Measurements from ENCODE around the gene CLIC3. TPM values are rescaled to one million over a fixed set of nuclear protein-coding genes. Genes with fewer than 3 reads are reported as not detected.

CLIC3 gene
- total RNA-seq, 1 donor from 2014 or later, result not detected

DNA sequence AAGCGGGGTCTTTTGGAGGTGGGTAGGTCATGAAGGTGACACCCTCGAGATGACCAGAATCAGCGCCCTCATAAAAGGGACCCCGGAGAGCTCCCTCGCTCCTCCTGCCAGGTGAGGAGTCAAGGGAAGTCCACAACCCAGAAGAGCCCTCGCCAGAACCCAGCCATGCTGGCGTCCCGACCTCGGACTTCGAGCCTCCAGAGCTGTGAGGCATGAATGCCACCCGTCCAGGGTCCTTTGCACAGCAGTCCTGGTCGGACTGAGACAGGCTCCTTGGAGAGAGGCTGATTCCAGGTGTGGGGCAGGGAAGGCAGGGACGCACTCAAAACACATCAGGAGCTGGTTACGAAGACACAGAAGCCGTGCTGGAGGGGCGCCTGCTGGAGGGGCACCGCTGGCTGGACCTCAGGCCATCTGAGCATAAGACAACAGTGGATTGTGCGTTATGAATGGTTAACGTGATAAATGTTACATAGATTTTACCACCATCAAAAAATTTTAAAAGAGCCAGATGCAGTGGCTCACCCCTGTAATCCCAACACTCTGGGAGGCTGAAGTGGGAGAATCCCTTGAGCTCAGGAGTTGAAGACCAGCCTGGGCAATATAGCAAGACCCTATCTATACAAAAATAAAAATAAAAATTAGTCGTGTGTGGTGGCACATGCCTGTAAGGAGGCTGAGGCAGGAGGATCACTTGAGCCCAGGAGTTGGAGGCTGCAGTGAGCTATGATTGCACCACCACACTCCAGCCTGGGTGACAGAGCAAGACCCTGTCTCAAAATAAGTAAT is 5.7 kb upstream of the CLIC3 start:
- peaks cover 4% of the 10 kb centered on the region for H3K9me3 Mint-ChIP-seq (ENCODE audit: low read depth)
- no peak for DNase-seq (ENCODE audit: low spot score, unreplicated experiment)
- H3K36me3 Mint-ChIP-seq (ENCODE audit: insufficient read depth), result no peaks in the 10 kb centered on the region
- H3K27me3 Mint-ChIP-seq, result no peaks in the 10 kb centered on the region
- no peaks in the 10 kb centered on the region for H3K4me1 Mint-ChIP-seq (ENCODE audit: low read depth)
- H3K4me3 Mint-ChIP-seq (ENCODE audit: low read depth), result no peak overlapping the region
- TF ChIP-seq CTCF (IDR thresholded peaks at IDR 0.05; ENCODE audit: unreplicated experiment), result no peak
- H3K27ac Mint-ChIP-seq, result no peak overlapping the region

- Mint-ChIP-seq H3K36me3 (ENCODE audit: insufficient read depth) (no peaks in the 10 kb centered on the region), H3K4me3 (ENCODE audit: low read depth) (no peak overlapping the region), H3K27ac (no peak overlapping the region), H3K4me1 (ENCODE audit: low read depth) (peaks cover 1% of the 10 kb centered on the region), H3K27me3 (no peaks in the 10 kb centered on the region), H3K9me3 (ENCODE audit: low read depth) (peaks cover 4% of the 10 kb centered on the region)
- no peak for TF ChIP-seq CTCF (IDR thresholded peaks at IDR 0.05; ENCODE audit: unreplicated experiment)
- DNase-seq (ENCODE audit: low spot score, unreplicated experiment), result no peak
Observed at GRCh38 chr9:137000177-137000930, 4.0 kb upstream of the CLIC3 start.

DNA sequence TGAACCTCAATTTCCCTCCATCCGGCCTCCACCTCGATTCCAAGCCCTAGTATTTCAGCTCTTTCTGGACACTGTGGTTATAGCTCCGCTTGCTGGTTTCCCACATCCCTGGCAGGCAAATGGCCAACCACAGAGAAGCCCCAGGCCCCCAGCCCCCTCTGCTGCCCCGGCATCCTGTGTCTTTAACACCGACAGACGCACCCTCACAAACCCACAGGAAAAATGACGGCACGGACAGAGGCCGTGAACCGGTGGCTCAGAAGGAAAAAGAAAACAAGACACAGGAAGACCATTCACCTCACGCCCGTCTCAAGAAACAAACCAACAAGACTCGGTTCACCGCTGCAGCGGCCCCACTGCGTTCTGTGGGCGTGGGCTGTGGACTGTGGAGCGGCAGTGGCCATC is 1.5 kb upstream of the CLIC3 start:
- no peak overlapping the region for H3K4me3 Mint-ChIP-seq (ENCODE audit: low read depth)

DNA sequence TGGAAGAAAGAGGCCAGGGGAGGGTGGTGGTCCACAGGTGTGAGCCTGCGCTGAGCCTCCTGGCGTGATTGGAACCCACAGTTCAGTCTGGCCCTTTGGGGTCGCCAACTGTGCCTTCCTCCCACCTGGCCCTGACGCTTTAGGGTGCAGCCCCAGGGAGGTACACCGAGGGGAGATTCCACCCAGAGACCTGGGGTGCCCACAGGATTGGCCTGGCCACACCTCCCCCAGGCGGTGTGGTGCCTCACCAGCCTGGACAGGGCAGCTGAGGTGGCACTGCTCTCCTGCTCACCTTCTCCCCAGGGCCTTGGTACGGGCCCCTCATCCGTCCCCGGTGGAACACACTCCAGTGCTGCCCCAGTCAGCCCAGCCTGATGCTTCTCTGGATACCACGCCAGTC is 1.0 kb upstream of the CLIC3 start:
- DNase-seq (ENCODE audit: low spot score, unreplicated experiment), result no peak
- Mint-ChIP-seq H3K4me1 (ENCODE audit: low read depth) (peaks cover 1% of the 10 kb centered on the region), H3K9me3 (ENCODE audit: low read depth) (no peaks in the 10 kb centered on the region), H3K27ac (no peak overlapping the region), H3K4me3 (ENCODE audit: low read depth) (no peak overlapping the region), H3K27me3 (no peaks in the 10 kb centered on the region), H3K36me3 (ENCODE audit: insufficient read depth) (no peaks in the 10 kb centered on the region)
- no peak for TF ChIP-seq CTCF (IDR thresholded peaks at IDR 0.05; ENCODE audit: unreplicated experiment)

More for the DNA sequence above, 1.5 kb upstream of the CLIC3 start:
- no peak overlapping the region for H3K27ac Mint-ChIP-seq
- H3K36me3 Mint-ChIP-seq (ENCODE audit: insufficient read depth), result no peaks in the 10 kb centered on the region
- H3K4me1 Mint-ChIP-seq (ENCODE audit: low read depth), result peaks cover 1% of the 10 kb centered on the region
- no peak for TF ChIP-seq CTCF (IDR thresholded peaks at IDR 0.05; ENCODE audit: unreplicated experiment)
- no peaks in the 10 kb centered on the region for H3K9me3 Mint-ChIP-seq (ENCODE audit: low read depth)
- DNase-seq (ENCODE audit: low spot score, unreplicated experiment), result no peak
- no peaks in the 10 kb centered on the region for H3K27me3 Mint-ChIP-seq

- Mint-ChIP-seq H3K27me3 (no peaks in the 10 kb centered on the region), H3K4me3 (ENCODE audit: low read depth) (no peak overlapping the region), H3K4me1 (ENCODE audit: low read depth) (peaks cover 1% of the 10 kb centered on the region), H3K9me3 (ENCODE audit: low read depth) (no peaks in the 10 kb centered on the region), H3K27ac (no peak overlapping the region), H3K36me3 (ENCODE audit: insufficient read depth) (no peaks in the 10 kb centered on the region)
- no peak for DNase-seq (ENCODE audit: low spot score, unreplicated experiment)
- TF ChIP-seq CTCF (IDR thresholded peaks at IDR 0.05; ENCODE audit: unreplicated experiment), result no peak
Observed at GRCh38 chr9:136995772-136996311, 526 bp downstream of the CLIC3 start.
